GM19372 (cell line): ENCODE measurements around the gene RYR3.

Experiments used
- ATAC-seq: cut with Tn5 transposase; IDR thresholded peaks from one replicate; pipeline ENCODE4 v1.9.1; 2021; ENCODE audit warnings: mild to moderate bottlenecking, low read depth, moderate library complexity; ENCODE audit not compliant: unreplicated experiment

RYR3 gene

GRCh38 chr15:33629647-33630046 is 318.9 kb downstream of the RYR3 start:
- no peak for ATAC-seq

GRCh38 chr15:33636234-33636633 is 325.5 kb downstream of the RYR3 start:
- no peak for ATAC-seq

- no peak for ATAC-seq
These were observed 326.2 kb downstream of the RYR3 start for GRCh38 chr15:33636958-33637357.

GRCh38 chr15:33638453-33638852 is 327.7 kb downstream of the RYR3 start:
- ATAC-seq = no peak

- no peak for ATAC-seq
These were observed 328.3 kb downstream of the RYR3 start for GRCh38 chr15:33639051-33639450.

- ATAC-seq = no peak
These were observed 328.7 kb downstream of the RYR3 start for GRCh38 chr15:33639456-33639855.

GRCh38 chr15:33639978-33640377 is 329.2 kb downstream of the RYR3 start:
- no peak for ATAC-seq

- ATAC-seq = no peak
These were observed 330.3 kb downstream of the RYR3 start for GRCh38 chr15:33641069-33641468.

GRCh38 chr15:33644304-33644703 is 333.5 kb downstream of the RYR3 start:
- ATAC-seq = no peak

GRCh38 chr15:33646744-33647143 is 336.0 kb downstream of the RYR3 start:
- ATAC-seq = no peak

GRCh38 chr15:33649217-33649933 is 338.6 kb downstream of the RYR3 start:
- ATAC-seq = no peak

GRCh38 chr15:33654860-33655259 is 344.1 kb downstream of the RYR3 start:
- ATAC-seq = no peak

GRCh38 chr15:33655488-33655887 is 344.7 kb downstream of the RYR3 start:
- no peak for ATAC-seq

GRCh38 chr15:33656168-33656567 is 345.4 kb downstream of the RYR3 start:
- ATAC-seq = no peak

GRCh38 chr15:33660151-33660550 is 349.4 kb downstream of the RYR3 start:
- no peak for ATAC-seq

GRCh38 chr15:33662014-33662413 is 351.2 kb downstream of the RYR3 start:
- ATAC-seq = no peak

- no peak for ATAC-seq
These were observed 354.2 kb downstream of the RYR3 start for GRCh38 chr15:33664947-33665346.

GRCh38 chr15:33670567-33670966 is 359.8 kb downstream of the RYR3 start:
- no peak for ATAC-seq

GRCh38 chr15:33671456-33671855 is 360.7 kb downstream of the RYR3 start:
- ATAC-seq = no peak

GRCh38 chr15:33675246-33675645 is 364.5 kb downstream of the RYR3 start:
- ATAC-seq = no peak

GRCh38 chr15:33677238-33677830 is 366.6 kb downstream of the RYR3 start:
- no peak for ATAC-seq

GRCh38 chr15:33678176-33678575 is 367.4 kb downstream of the RYR3 start:
- no peak for ATAC-seq
